HL-60 (cell line): Measurements from ENCODE around the gene DDTL.

Source experiments
- CTCF ChIP-seq: IDR thresholded peaks from one replicate; pipeline ENCODE4 v1.5.1; 2011; ENCODE audit warnings: low read length, control low read depth, inconsistent platforms; ENCODE audit not compliant: insufficient read depth
- GABPA ChIP-seq: IDR thresholded peaks from 2 replicates; pipeline ENCODE4 v1.6.1; 2012; ENCODE audit warnings: low read depth
- POLR2AphosphoS5 ChIP-seq: IDR thresholded peaks from 2 replicates; pipeline ENCODE4 v1.6.1; 2012; ENCODE audit warnings: low read depth
- SPI1 ChIP-seq: IDR thresholded peaks from 2 replicates; pipeline ENCODE4 v1.6.1; 2012; ENCODE audit warnings: low read depth, mild to moderate bottlenecking, borderline replicate concordance
- TF ChIP-seq, protein P1 (sequence below): IDR thresholded peaks from 2 replicates; pipeline ENCODE4 v1.6.1; 2012; ENCODE audit warnings: low read depth; ENCODE audit not compliant: insufficient replicate concordance

- TF ChIP-seq, protein P1, sequence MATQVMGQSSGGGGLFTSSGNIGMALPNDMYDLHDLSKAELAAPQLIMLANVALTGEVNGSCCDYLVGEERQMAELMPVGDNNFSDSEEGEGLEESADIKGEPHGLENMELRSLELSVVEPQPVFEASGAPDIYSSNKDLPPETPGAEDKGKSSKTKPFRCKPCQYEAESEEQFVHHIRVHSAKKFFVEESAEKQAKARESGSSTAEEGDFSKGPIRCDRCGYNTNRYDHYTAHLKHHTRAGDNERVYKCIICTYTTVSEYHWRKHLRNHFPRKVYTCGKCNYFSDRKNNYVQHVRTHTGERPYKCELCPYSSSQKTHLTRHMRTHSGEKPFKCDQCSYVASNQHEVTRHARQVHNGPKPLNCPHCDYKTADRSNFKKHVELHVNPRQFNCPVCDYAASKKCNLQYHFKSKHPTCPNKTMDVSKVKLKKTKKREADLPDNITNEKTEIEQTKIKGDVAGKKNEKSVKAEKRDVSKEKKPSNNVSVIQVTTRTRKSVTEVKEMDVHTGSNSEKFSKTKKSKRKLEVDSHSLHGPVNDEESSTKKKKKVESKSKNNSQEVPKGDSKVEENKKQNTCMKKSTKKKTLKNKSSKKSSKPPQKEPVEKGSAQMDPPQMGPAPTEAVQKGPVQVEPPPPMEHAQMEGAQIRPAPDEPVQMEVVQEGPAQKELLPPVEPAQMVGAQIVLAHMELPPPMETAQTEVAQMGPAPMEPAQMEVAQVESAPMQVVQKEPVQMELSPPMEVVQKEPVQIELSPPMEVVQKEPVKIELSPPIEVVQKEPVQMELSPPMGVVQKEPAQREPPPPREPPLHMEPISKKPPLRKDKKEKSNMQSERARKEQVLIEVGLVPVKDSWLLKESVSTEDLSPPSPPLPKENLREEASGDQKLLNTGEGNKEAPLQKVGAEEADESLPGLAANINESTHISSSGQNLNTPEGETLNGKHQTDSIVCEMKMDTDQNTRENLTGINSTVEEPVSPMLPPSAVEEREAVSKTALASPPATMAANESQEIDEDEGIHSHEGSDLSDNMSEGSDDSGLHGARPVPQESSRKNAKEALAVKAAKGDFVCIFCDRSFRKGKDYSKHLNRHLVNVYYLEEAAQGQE: no peak
- TF ChIP-seq POLR2AphosphoS5 (no peak), CTCF (no peak), SPI1 (no peak), GABPA (no peak)
Observed at GRCh38 chr22:24003887-24004286, 37.2 kb downstream of the DDTL start.
